Right atrium auricular region (tissue), 2 donors: ENCODE measurements around the gene CYSLTR1. TPM values are rescaled to one million over a fixed set of nuclear protein-coding genes. Genes with fewer than 3 reads are reported as not detected.

Experiments
- DNase-seq: peaks from one replicate; pipeline ENCODE4 v3.0.0-alpha.2; 2019; ENCODE audit warnings: low spot score
- H3K27ac ChIP-seq, 2 donors: fragments of 200-600 bp; sonication (generic); 1 replicate in 1 of 2; 2 replicates in 1 of 2; pipeline ENCODE4 v1.5.1; 2016 to 2019
- H3K27me3 ChIP-seq, 2 donors: fragments of 200-600 bp; sonication (generic); one replicate each; pipeline versions ENCODE4 v1.5.1 to v1.6.0; 2017 to 2019
- H3K36me3 ChIP-seq: fragments of 200-600 bp; sonication (generic); one replicate; pipeline ENCODE4 v1.5.1; 2016
- H3K4me1 ChIP-seq, 2 donors: fragments of 200-600 bp; sonication (generic); one replicate each; pipeline versions ENCODE4 v1.5.1 to v1.6.0; 2017 to 2019
- H3K4me3 ChIP-seq, 2 donors: fragments of 200-600 bp; sonication (generic); 1 replicate in 1 of 2; 2 replicates in 1 of 2; pipeline ENCODE4 v1.5.1; 2017 to 2019; ENCODE audit warnings: mild to moderate bottlenecking in 1 of 2, moderate library complexity in 1 of 2
- H3K9me3 ChIP-seq, 2 donors: fragments of 200-600 bp; sonication (generic); one replicate each; pipeline ENCODE4 v1.5.1; 2019
- CTCF ChIP-seq, 2 donors: fragments of 200-600 bp; sonication (generic); IDR thresholded peaks; one replicate each; pipeline ENCODE4 v1.5.1; 2019; ENCODE audit warnings: antibody characterized with exemption in 2 of 2
- total RNA-seq, 2 donors: library from RNA; depleted of rRNA; stranded (reverse); fragments of >200 nt; gene quantifications; one replicate each; pipeline ENCODE4 v1.1.0, GENCODE V29; 2016

CYSLTR1 gene
- total RNA-seq: 1 to 10 TPM in 1 of 2 donors, under 1 TPM in 1; 0.96 to 1.1 TPM

- no peak for DNase-seq
Observed at GRCh38 chrX:78327370-78328086, at the start of gene CYSLTR1. TSS of gene CYSLTR1 (minus strand) at chrX:78327611. CDS start at chrX:78273746, 53,865 bp downstream.

GRCh38 chrX:78377186-78377585, 49.8 kb upstream of the CYSLTR1 start:
- H3K4me1 ChIP-seq: no peaks in the 10 kb centered on the region
- H3K9me3 ChIP-seq: peaks cover 0 to 6% of the 10 kb centered on the region in 2 donors
- no peak overlapping the region for H3K27ac ChIP-seq
- no peaks in the 10 kb centered on the region for H3K27me3 ChIP-seq
- no peak overlapping the region for H3K4me3 ChIP-seq
- no peak for TF ChIP-seq CTCF (IDR thresholded peaks at IDR 0.05)
- no peaks in the 10 kb centered on the region for H3K36me3 ChIP-seq
- no peak for DNase-seq

More at GRCh38 chrX:78327370-78328086, at the start of gene CYSLTR1:
- no peak for TF ChIP-seq CTCF (IDR thresholded peaks at IDR 0.05)
- H3K4me1 ChIP-seq: no peaks in the 10 kb centered on the region
- H3K36me3 ChIP-seq: no peaks in the 10 kb centered on the region
- peak within 1 kb of the TSS in 1 of 2 donors; percentile 25 for H3K4me3 ChIP-seq
- H3K9me3 ChIP-seq: no peaks in the 10 kb centered on the region
- no peak within 1 kb of the TSS for H3K27ac ChIP-seq
- H3K27me3 ChIP-seq: no peaks in the 10 kb centered on the region

- Histone ChIP-seq H3K36me3 (no peaks in the 10 kb centered on the region), H3K27ac (no peak overlapping the region), H3K4me3 (no peak overlapping the region), H3K4me1 (no peaks in the 10 kb centered on the region), H3K9me3 (no peaks in the 10 kb centered on the region), H3K27me3 (no peaks in the 10 kb centered on the region)
- DNase-seq: no peak
- no peak for TF ChIP-seq CTCF (IDR thresholded peaks at IDR 0.05)
Observed at GRCh38 chrX:78375894-78376293, 48.5 kb upstream of the CYSLTR1 start.

- no peak for TF ChIP-seq CTCF (IDR thresholded peaks at IDR 0.05)
- H3K36me3 ChIP-seq: no peaks in the 10 kb centered on the region
- H3K4me1 ChIP-seq: no peaks in the 10 kb centered on the region
- DNase-seq: no peak
- no peak overlapping the region for H3K27ac ChIP-seq
- H3K9me3 ChIP-seq: peaks cover 0 to 8% of the 10 kb centered on the region in 2 donors
- H3K27me3 ChIP-seq: no peaks in the 10 kb centered on the region
- H3K4me3 ChIP-seq: no peak overlapping the region
Observed at GRCh38 chrX:78366576-78366975, 39.2 kb upstream of the CYSLTR1 start.

- DNase-seq: no peak
- H3K27ac ChIP-seq: no peak overlapping the region
- no peaks in the 10 kb centered on the region for H3K27me3 ChIP-seq
- no peak for TF ChIP-seq CTCF (IDR thresholded peaks at IDR 0.05)
- peaks cover 0 to 21% of the 10 kb centered on the region in 2 donors for H3K9me3 ChIP-seq
- H3K4me3 ChIP-seq: no peak overlapping the region
- H3K36me3 ChIP-seq: no peaks in the 10 kb centered on the region
- no peaks in the 10 kb centered on the region for H3K4me1 ChIP-seq
Observed at GRCh38 chrX:78357342-78358055, 30.1 kb upstream of the CYSLTR1 start.
